HG03521 (cell line): ENCODE measurements around the gene FCRL5.
"Not testable (repeated sequence)": the region's sequence is repeated elsewhere in the genome, so short reads cannot be mapped to it uniquely, and the experiment has no call there.

Experiments used
- ATAC-seq: cut with Tn5 transposase; IDR thresholded peaks from one replicate; pipeline ENCODE4 v1.9.1; 2021; ENCODE audit warnings: mild to moderate bottlenecking, moderate library complexity; ENCODE audit not compliant: unreplicated experiment

Gene FCRL5

DNA sequence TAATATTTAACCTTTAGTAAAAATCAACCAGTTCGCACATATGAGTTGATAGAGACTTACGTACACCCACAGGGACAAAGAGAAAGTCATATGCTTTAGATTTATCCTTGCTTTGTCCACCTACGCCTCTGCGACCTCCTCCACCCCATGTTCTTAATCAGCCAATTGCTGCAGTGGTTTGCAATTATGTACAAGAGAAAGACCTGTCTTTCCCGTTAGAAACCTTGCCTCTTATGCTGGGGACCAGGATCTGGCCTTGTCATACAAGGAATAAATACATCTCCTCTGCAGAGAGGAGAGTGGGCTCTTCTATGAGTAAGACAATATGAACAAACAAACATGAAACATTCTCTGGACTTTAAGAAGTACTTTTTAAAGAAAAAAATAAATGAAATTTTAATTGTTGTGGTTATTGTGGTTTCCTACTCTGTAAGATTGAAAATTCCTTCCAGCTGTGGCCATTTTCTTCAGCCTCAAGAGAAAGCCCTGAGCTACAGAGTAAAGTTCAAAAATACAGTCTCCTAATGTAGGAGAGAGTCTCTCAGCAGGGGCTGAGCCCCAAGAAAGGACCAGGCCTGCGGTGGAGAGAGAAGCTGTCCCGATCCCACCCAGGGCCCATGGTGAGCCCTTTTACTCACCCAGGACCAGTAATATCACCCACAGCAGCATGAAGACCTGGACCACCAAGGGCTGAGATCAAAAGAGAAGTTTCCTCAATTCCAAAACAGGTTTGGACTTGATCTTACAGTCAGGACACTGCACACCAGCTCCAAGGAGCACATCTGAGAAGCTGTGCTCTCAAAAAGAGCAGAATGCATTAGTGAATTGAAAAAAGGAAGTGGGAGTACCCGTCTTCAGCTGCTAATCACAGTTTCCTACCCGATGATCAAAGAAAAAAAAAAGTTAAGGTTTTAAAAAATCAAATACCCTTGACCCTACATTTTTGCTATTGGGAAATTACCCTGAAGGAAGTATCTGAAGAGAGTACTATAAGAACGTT, at the start of gene FCRL5:
Gene FCRL5, minus strand, starts transcription at position 822 of the 1,000 bp plus-strand sequence. Its CDS starts 153 bp downstream, at position 669.
- ATAC-seq: peak; percentile 69

- ATAC-seq: no peak
Observed at GRCh38 chr1:157600236-157600635, 47.9 kb upstream of the FCRL5 start.

DNA sequence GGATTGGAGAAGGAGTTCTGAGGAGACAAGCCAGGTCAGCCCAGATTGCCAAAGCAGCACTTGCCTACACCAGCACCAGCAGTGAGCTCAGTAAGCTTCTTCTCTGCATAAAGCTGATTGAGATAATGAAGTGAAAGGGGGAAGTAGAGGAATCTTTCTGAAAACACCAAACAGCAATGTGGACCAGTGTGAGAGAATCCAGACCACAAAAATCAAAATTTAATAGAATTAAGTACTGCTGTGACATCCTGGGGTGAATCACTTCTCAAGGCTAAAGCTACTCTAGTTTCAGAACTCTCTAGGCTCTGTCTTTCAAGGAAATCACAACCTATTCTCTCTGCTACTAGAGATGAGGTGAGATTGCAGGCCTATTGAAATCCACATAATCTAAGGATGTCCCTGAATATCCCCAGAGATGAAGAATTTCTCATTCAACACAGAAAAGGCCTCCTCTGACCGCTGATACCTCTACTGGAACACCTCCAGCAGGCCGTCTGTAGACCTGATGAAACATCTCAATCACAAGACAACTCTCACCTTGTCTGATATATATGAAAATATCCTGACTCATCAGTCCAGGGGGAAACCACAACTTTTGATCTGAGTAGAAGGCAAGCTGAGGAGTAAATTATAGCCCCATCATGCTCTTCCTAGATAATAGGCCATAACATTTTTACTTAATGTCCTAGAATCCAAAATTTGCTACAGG, 45.8 kb upstream of the FCRL5 start, which contains the start of gene FCRL4:
Gene FCRL4, minus strand, starts transcription at position 127 of the 709 bp plus-strand sequence. CDS start 141 bp downstream, outside the sequence.
- ATAC-seq: peak; percentile 52

- ATAC-seq: peak; percentile 49
Observed at GRCh38 chr1:157596384-157596783, 44.1 kb upstream of the FCRL5 start.

DNA sequence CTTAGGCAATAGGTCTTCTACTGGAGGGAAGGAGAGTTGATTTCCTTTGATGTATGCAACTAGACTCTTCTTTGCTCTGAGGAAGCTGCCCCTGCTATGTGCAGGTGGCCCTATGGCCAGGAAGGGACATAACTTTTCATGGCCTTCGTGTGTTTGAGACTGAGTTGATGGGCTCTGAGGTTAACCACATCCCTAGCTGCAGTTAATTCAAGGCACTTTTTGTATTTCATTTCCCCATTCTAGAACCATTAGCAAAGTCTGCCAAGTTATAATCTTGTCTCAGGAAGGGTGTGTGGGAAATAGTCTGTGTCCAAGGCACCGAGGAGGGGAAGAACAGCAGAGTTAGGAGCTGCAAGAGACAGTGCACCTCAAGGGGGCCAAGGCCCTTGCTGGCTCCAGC, 43.0 kb upstream of the FCRL5 start:
- ATAC-seq: peak; percentile 56

DNA sequence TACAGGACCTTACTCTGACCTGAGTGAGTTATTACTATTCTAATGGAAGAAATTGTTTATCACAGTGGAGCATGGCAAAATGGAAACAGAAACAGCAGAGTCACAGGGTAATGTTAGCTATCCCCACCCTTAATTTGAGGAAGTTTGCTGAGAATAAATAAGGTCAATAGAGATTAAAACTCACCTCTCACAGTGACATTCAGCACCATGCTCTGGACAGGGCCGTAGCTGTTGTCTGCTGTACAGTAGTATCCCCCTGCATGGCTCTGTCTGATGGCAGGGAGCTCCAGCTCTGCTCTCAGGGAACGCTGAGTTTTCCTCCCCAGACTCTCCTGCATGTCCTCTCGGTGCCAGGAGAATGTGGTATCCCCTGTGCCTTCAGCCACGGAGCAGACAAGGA, 33.7 kb upstream of the FCRL5 start:
- no peak for ATAC-seq

DNA sequence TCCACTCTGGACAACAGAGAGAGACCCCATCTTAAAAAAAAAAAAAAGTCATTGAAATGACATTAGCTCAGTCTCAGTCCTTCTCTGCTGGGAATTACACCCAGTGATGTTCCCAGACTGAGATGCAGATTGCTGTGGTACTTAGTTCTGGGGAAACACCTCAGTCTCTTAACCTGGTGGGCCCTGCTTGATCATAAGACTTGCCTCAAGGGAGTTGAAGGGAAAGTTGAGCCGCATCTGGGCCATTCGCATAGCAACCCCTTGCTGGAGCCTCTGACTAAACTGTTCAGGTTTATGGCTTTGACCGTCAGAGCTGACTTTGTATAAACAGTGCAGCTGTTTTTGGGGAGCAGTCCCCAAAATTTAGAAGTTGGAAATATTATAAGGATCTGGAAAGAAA, 32.2 kb upstream of the FCRL5 start:
- no peak for ATAC-seq

GRCh38 chr1:157580828-157581210, 28.5 kb upstream of the FCRL5 start:
- no peak for ATAC-seq

GRCh38 chr1:157580179-157580827, 28.0 kb upstream of the FCRL5 start:
- ATAC-seq: no peak

DNA sequence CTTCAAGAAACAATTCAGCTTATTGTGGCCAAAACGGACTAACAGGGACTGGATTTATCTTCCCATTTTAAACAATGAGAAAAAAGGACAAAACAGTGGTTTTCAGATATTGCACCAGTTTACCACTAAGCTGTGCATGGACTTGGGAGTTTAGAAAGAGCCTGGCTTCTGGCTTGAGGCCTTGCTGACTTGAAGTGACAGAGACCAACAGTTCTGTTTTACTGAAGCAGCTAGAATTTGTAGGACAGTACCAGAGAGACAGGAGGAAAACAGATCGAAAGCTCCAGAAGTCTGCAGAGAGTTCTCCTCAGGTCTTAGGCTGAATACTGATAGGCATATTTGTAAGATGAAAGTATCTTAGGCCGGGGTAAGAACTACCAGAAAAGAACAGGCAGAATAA, 25.1 kb upstream of the FCRL5 start:
- ATAC-seq: no peak

DNA sequence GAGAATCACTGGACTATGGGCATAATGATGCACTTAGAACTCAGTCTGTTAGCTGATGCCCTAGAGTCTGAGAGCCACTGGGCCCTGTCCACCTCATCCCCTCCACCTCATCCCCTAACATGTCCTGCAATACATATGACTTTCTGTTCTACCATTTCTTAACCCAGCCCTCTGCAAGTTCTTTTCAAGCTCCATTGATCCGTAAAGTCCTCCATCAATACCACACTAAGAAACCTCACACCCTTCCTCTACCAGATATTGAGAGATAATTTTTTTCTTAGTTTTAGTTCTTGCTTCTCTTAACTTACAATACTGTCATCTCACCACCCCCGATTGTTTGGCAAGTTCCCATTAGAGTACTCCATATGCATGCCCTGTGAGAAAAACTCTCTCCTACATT, 23.4 kb upstream of the FCRL5 start:
- no peak for ATAC-seq

DNA sequence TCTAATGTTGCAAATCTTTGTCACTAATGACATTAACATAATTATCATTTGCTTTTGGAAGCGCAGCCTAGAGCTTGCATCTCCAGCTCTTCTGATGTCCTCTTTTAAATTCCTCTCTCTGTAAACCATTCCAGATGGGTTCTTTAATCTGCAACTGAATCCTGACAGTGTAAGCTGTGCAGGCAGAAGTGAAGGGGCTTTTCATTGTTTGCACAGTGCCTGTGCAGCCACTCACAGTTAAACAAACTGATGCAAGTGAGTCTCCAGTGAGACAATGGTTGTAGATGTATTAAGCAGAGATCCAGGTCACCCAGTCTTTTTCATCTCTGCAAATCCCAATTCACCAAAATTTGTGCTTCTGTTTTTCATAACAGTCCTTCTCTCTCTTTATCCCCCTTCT, 22.5 kb upstream of the FCRL5 start:
- no peak for ATAC-seq

DNA sequence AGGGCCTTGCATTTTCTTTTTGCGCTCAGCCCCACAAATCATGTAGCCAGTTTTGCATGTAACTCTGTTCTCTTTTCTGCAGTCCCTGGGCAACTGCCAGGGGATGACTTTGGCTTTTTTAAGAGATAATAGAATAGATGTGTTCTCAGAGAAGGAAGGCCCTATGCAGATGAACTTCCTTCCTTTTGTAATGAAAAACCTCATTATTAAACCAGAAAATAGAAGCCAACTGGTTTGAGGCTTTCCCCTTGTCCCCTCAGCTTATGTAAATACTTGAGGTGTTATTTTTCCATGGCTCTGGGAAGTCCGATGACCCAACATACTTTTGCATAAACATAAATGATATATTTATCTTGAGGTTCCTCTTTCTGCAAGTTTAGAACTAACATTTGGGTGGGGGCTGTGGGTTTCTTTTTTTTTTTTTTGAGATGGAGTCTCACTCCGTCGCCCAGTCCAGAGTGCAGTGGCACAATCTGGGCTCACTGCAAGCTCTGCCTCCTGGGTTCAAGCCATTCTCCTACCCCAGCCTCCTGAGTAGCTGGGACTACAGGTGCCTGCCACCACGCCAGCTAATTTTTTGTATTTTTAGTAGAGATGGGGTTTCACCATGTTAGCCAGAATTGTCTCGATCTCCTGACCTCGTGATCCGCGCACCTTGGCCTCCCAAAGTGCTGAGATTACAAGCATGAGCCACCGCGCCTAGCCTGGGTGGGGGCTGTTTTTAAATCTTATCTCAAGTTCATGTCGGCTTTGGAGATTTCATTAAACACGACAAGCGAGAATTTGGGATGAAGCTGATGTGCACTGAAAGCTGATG, 14.4 kb upstream of the FCRL5 start:
- no peak for ATAC-seq

DNA sequence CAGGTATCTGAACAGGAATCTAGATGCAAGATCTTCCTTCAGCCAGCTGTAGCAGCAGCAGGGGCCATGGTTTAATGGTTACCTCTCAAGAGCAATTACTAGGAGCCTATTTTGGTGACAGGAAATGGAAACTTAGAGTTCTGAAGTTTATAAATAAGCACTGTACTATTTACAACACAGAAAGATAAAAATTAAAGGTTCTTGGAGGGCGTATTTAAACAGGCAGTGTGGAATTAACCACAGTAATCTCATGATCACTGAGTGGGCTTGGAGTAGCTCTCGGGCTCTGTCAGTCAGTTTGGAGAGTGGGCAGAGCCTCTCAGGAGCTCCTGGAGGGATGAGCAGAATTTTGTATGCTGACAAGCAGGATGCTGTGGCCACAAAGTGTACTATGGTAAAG, 10.2 kb upstream of the FCRL5 start:
- peak; percentile 57 for ATAC-seq

GRCh38 chr1:157558119-157558518, 5.8 kb upstream of the FCRL5 start:
- ATAC-seq: no peak

DNA sequence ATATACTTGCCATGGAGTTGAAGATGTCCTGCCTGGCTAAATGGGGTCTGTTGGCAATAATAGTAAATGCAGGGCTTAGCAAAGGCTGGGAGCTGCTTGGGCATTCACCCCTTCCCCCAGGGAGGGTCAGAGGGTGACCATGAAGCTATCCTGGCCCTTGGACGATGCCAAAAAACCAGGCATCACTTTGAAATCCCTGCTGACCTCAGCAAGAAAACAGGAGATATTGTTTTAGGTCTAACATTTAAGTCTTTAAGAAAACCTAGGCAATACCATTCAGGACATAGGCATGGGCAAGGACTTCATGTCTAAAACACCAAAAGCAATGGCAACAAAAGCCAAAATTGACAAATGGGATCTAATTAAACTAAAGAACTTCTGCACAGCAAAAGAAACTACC, 4.2 kb downstream of the FCRL5 start:
- ATAC-seq: not testable (repeated sequence)

DNA sequence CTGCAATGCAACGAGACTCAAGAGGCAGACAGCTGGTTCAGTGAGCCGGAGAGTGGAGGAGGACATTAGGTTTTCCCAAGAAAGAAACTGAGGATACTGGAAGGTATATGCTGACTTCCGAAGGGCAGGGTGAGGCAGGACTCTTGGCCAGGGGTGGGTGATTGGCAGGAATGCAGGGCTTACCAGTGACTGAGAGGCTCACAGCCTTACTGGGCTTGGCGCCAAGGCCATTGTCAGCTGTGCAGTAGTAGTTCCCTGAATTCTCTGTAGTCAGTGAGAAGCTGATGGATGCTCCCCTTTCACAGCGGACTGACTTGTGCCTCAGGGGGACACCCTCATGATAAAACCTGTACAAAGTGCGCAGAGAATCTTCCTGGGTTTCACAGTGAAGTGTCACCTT, 9.6 kb downstream of the FCRL5 start:
- ATAC-seq: no peak

DNA sequence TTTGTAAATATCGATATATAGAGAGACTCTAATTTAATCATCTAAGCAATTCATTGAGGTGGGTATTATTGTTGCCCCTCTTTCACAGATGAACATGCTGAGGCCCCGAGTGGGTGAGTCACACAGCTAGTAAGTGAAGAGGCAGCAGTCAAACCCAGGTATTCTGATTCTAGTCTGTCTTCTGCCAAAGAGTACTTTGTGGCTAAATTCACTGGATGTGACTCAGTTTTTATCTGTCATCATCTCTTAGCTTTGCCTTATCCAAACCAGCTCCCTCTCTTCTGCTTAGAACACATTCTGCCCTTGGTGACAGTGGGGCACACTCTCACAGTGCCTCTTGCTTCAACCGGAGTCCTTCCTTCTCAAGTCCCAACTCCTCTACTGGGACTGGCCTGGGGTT, 11.5 kb downstream of the FCRL5 start:
- ATAC-seq: no peak

DNA sequence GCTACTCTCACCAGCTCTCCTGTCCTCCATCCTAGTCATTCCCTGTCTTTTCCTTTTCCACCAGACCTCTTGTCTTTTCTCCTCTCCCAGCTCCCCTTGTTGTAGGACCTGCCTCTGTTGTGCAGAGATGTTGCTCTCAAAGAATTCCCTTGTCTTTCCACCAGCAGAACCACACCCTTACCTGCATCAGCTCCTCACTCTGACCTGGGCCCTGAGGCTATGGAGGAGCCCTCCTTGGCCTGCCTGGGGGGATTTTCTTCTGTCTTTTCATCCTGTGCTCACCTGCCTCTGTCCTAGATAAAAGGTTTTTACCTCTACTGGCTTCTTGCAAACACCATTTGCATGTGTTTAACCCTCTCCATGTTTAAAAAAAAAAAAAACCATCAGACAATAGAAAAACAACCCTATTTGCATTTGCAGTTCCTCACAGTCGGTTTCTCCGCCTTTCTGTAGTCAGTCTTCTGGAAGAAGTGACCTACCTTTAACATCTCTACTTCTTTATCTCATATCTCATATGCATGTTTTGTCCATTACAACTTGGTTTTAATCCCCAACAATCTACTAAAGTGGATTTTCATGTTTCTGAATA, 12.1 kb downstream of the FCRL5 start:
- no peak for ATAC-seq

DNA sequence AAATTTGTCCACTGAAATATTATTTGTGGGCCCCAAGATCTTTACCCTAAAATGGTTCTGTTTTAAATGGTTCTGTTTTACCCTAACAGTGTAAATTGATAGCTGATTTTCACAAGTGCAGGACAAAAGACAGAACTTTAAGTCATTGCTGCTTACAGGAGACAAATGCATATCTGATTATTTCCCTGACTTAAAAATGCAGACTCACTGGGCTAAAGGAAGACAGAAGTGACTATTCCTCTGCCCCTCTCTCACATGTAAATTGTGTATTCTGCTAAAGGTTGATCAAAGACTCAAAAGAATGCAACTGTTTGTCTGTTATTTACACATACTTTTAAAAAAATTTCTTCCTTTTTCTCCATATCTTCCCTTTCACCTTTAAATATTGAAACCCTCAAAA, 12.7 kb downstream of the FCRL5 start:
- no peak for ATAC-seq
